Measurements from ENCODE around the gene TSEN2. TPM values are rescaled to one million over a fixed set of nuclear protein-coding genes. Genes with fewer than 3 reads are reported as not detected.

TSEN2 gene
- total and polyA plus RNA-seq, 9 of the 15 experiments (the other 6 are each of a cell fraction or from before 2014, with no cell fraction given), result 38.5 to 76.3 (median 46.6) TPM

- TF ChIP-seq E2F5 (CRISPR knock-in tag; IDR thresholded peaks at IDR 0.05) (no peak), PRDM10 (IDR thresholded peaks at IDR 0.05; ENCODE audit: partially characterized antibody) (peak; percentile 12), SIN3A (IDR thresholded peaks at IDR 0.05; ENCODE audit: borderline replicate concordance in 2 of 2, control insufficient read depth in 1 of 2, low read depth in 2 of 2, low read length in 2 of 2) (peak; percentile 2 to 88; a peak in 2 of 4 replicates), HNRNPLL (IDR thresholded peaks at IDR 0.05; ENCODE audit: low read depth, low read length, poor library complexity, severe bottlenecking) (peak; percentile 97), BRD4 (IDR thresholded peaks at IDR 0.05) (no peak), RBM14 (IDR thresholded peaks at IDR 0.05; ENCODE audit: borderline replicate concordance, insufficient read depth, low read depth, low read length) (no peak), MGA (IDR thresholded peaks at IDR 0.05) (peak; percentile 87), ZNF140 (CRISPR knock-in tag; IDR thresholded peaks at IDR 0.05) (no peak), CHD2 (IDR thresholded peaks at IDR 0.05; ENCODE audit: low read depth, low read length) (no peak), CCAR2 (IDR thresholded peaks at IDR 0.05; ENCODE audit: low read depth, low read length) (no peak)
Observed at GRCh38 chr3:12484198-12484982, at the start of gene TSEN2 (continued).

Measured in K562 (cell line).